ENCODE measurements around the gene SLC7A10. TPM values are rescaled to one million over a fixed set of nuclear protein-coding genes. Genes with fewer than 3 reads are reported as not detected.

Gene SLC7A10
- total RNA-seq, 1 donor from 2014 or later = not detected

GRCh38 chr19:33234092-33234491, 8.4 kb upstream of the SLC7A10 start:
- no peak for TF ChIP-seq CTCF (conservative IDR thresholded peaks at IDR 0.05; ENCODE audit: low read depth, low read length)
- DNase-seq (ENCODE audit: low read depth) = no peak
- H3K4me3 ChIP-seq (ENCODE audit: low read depth, low read length) = no peak overlapping the region

- H3K4me3 ChIP-seq (ENCODE audit: low read depth, low read length) = no peak overlapping the region
- TF ChIP-seq CTCF (conservative IDR thresholded peaks at IDR 0.05; ENCODE audit: low read depth, low read length) = no peak
- DNase-seq (ENCODE audit: low read depth) = no peak
Observed at GRCh38 chr19:33233056-33233873, 7.6 kb upstream of the SLC7A10 start.

GRCh38 chr19:33232656-33233055, 7.0 kb upstream of the SLC7A10 start:
- DNase-seq (ENCODE audit: low read depth) = no peak
- H3K4me3 ChIP-seq (ENCODE audit: low read depth, low read length) = no peak overlapping the region
- TF ChIP-seq CTCF (conservative IDR thresholded peaks at IDR 0.05; ENCODE audit: low read depth, low read length) = no peak

- no peak overlapping the region for H3K4me3 ChIP-seq (ENCODE audit: low read depth, low read length)
- DNase-seq (ENCODE audit: low read depth) = no peak
- no peak for TF ChIP-seq CTCF (conservative IDR thresholded peaks at IDR 0.05; ENCODE audit: low read depth, low read length)
Observed at GRCh38 chr19:33231511-33231910, 5.9 kb upstream of the SLC7A10 start.

- H3K4me3 ChIP-seq (ENCODE audit: low read depth, low read length) = no peak overlapping the region
- TF ChIP-seq CTCF (conservative IDR thresholded peaks at IDR 0.05; ENCODE audit: low read depth, low read length) = no peak
- DNase-seq (ENCODE audit: low read depth) = no peak
Observed at GRCh38 chr19:33229962-33230361, 4.3 kb upstream of the SLC7A10 start.

- H3K4me3 ChIP-seq (ENCODE audit: low read depth, low read length) = no peak overlapping the region
- TF ChIP-seq CTCF (conservative IDR thresholded peaks at IDR 0.05; ENCODE audit: low read depth, low read length) = no peak
- no peak for DNase-seq (ENCODE audit: low read depth)
Observed at GRCh38 chr19:33227870-33228599, 2.4 kb upstream of the SLC7A10 start.

Data from epithelial cell of proximal tubule (primary cell).